DOHH2 (cell line): Measurements from ENCODE around the gene DHRS11.
A peak's percentile ranks its signal among the peaks of the same experiment; 100 is the strongest.

Experiments used
- CTCF ChIP-seq: fragments of 200-600 bp; sonication (generic); IDR thresholded peaks from one replicate; pipeline ENCODE4 v1.5.1; 2014; ENCODE audit warnings: antibody characterized with exemption, mild to moderate bottlenecking, low read depth, low read length; ENCODE audit not compliant: poor library complexity, severe bottlenecking
- EZH2phosphoT487 ChIP-seq: fragments of 200-600 bp; sonication (generic); IDR thresholded peaks from 2 replicates; pipeline ENCODE4 v1.6.1; 2017; ENCODE audit warnings: borderline replicate concordance, mild to moderate bottlenecking, antibody characterized with exemption, low read length, moderate library complexity, mixed read lengths

GRCh38 chr17:36608794-36609497 is 17.3 kb downstream of the DHRS11 start:
- peak; percentile 55 for TF ChIP-seq CTCF
- no peak for TF ChIP-seq EZH2phosphoT487
